CD14-positive monocyte (primary cell): ENCODE results near the gene FRMPD4. TPM values are rescaled to one million over a fixed set of nuclear protein-coding genes. Genes with fewer than 3 reads are reported as not detected.

Experiments
- DNase-seq, 3 donors: peaks; one replicate each; pipeline ENCODE4 v3.0.0-alpha.2; 2011 to 2022
- H2AFZ ChIP-seq: 2 replicates; pipeline ENCODE4 v1.6.0; 2012; ENCODE audit warnings: mild to moderate bottlenecking, low read depth, low read length, inconsistent platforms; ENCODE audit not compliant: insufficient read depth, poor library complexity, severe bottlenecking
- H3K27ac ChIP-seq, 2 donors: 1 replicate in 1 of 2; 2 replicates in 1 of 2; pipeline ENCODE4 v1.5.1; 2012 to 2013; ENCODE audit warnings: low read length in 2 of 2, control low read depth in 1 of 2, inconsistent platforms in 1 of 2, low read depth in 1 of 2, mild to moderate bottlenecking in 1 of 2
- H3K27me3 ChIP-seq, 2 donors: one replicate each; pipeline versions ENCODE4 v1.6.0 to v1.6.1; 2011 to 2013; ENCODE audit warnings: low read length in 2 of 2; ENCODE audit not compliant: control insufficient read depth in 2 of 2, insufficient read depth in 2 of 2
- H3K36me3 ChIP-seq, 2 donors: replicated peaks in 1 of 2; 1 replicate in 1 of 2; 2 replicates in 1 of 2; pipeline versions ENCODE4 v1.5.1 to v1.6.1; 2012 to 2013; ENCODE audit warnings: low read length in 2 of 2, control low read depth in 1 of 2, inconsistent platforms in 1 of 2, mild to moderate bottlenecking in 1 of 2; ENCODE audit not compliant: insufficient read depth in 2 of 2, control insufficient read depth in 1 of 2
- H3K4me1 ChIP-seq, 2 donors: 1 replicate in 1 of 2; 2 replicates in 1 of 2; pipeline versions ENCODE4 v1.5.1 to v1.6.1; 2012 to 2013; ENCODE audit warnings: low read length in 2 of 2, control low read depth in 1 of 2, inconsistent platforms in 1 of 2, mild to moderate bottlenecking in 1 of 2, moderate library complexity in 1 of 2; ENCODE audit not compliant: insufficient read depth in 2 of 2, control insufficient read depth in 1 of 2
- H3K4me2 ChIP-seq: replicated peaks from 2 replicates; pipeline ENCODE3; 2012; ENCODE audit warnings: low read length, moderate library complexity, mild to moderate bottlenecking; ENCODE audit not compliant: poor library complexity, severe bottlenecking; ENCODE audit errors: extremely low read depth
- H3K4me3 ChIP-seq, 3 experiments: fragments of 200-600 bp in 1 of 3; sonication (generic) in 1 of 3; replicated peaks in 1 of 3; 1 replicate in 2 of 3; 2 replicates in 1 of 3; pipeline ENCODE4 v1.5.1; 2011 to 2013; ENCODE audit warnings: low read length in 3 of 3, mild to moderate bottlenecking in 3 of 3, control low read depth in 2 of 3, low read depth in 2 of 3, inconsistent platforms in 1 of 3, moderate library complexity in 1 of 3
- H3K79me2 ChIP-seq: 2 replicates; pipeline ENCODE4 v1.6.0; 2012; ENCODE audit warnings: mild to moderate bottlenecking, control low read depth, inconsistent platforms, low read length, moderate library complexity; ENCODE audit not compliant: insufficient read depth
- H3K9ac ChIP-seq: 2 replicates; pipeline ENCODE4 v1.6.0; 2017; ENCODE audit warnings: low read length, mild to moderate bottlenecking; ENCODE audit not compliant: insufficient read depth, poor library complexity, severe bottlenecking
- H3K9me3 ChIP-seq, 2 donors: replicated peaks in 1 of 2; 1 replicate in 1 of 2; 2 replicates in 1 of 2; pipeline versions ENCODE4 v1.5.1 to v1.6.1; 2012 to 2013; ENCODE audit warnings: low read length in 2 of 2, control low read depth in 1 of 2; ENCODE audit not compliant: control insufficient read depth in 1 of 2, insufficient read depth in 1 of 2
- H4K20me1 ChIP-seq: 2 replicates; pipeline ENCODE4 v1.6.0; 2012; ENCODE audit warnings: mild to moderate bottlenecking, low read length, control low read depth, moderate library complexity; ENCODE audit not compliant: insufficient read depth
- H3K27ac Mint-ChIP-seq, 7 donors: one replicate each; pipeline ENCODE4 v1.8.0; 2020; ENCODE audit warnings: mild to moderate bottlenecking in 7 of 7, mixed read lengths in 7 of 7, moderate library complexity in 6 of 7, inconsistent platforms in 2 of 7
- H3K27me3 Mint-ChIP-seq, 3 donors: one replicate each; pipeline ENCODE4 v1.8.0; 2021 to 2022; ENCODE audit warnings: low read depth in 3 of 3, mild to moderate bottlenecking in 3 of 3, mixed read lengths in 3 of 3, moderate library complexity in 3 of 3, inconsistent platforms in 1 of 3
- H3K36me3 Mint-ChIP-seq, 2 donors: one replicate each; pipeline ENCODE4 v1.8.0; 2020; ENCODE audit warnings: mixed read lengths in 2 of 2, inconsistent platforms in 1 of 2, mild to moderate bottlenecking in 1 of 2
- H3K4me1 Mint-ChIP-seq: one replicate; pipeline ENCODE4 v1.8.0; 2020; ENCODE audit warnings: mild to moderate bottlenecking, mixed read lengths
- H3K4me3 Mint-ChIP-seq, 2 donors: one replicate each; pipeline ENCODE4 v1.8.0; 2020; ENCODE audit warnings: mild to moderate bottlenecking in 2 of 2, mixed read lengths in 2 of 2, moderate library complexity in 1 of 2
- H3K9me3 Mint-ChIP-seq, 7 donors: one replicate each; pipeline ENCODE4 v1.8.0; 2020 to 2022; ENCODE audit warnings: mixed read lengths in 7 of 7, mild to moderate bottlenecking in 6 of 7, moderate library complexity in 6 of 7, inconsistent platforms in 2 of 7
- WGBS: methylation state at CpG from one replicate; pipeline ENCODE4 v1.1.5; 2013; ENCODE audit warnings: missing lambda C conversion rate; ENCODE audit not compliant: insufficient coverage; 5-methylcytosine and 5-hydroxymethylcytosine counted together
- intact Hi-C, 2 donors: fragments of 100-400 bp; cut with micrococcal nuclease; formaldehyde crosslinking; loops; one replicate each; pipeline versions ENCODE4 v1.15.0 to v1.15.1; 2023
- polyA plus RNA-seq, 3 donors: library from polyadenylated mRNA; depleted of rRNA in 1 of 3; unstranded in 2 of 3; stranded (reverse) in 1 of 3; fragments of 300-500 nt in 2 of 3; fragments of >200 nt in 1 of 3; fragmentation: Illumina TruSeq in 2 of 3; gene quantifications; 1 replicate in 2 of 3; 2 replicates in 1 of 3; pipeline ENCODE4 v1.2.3, GENCODE V29; 2012 to 2021
- TF ChIP-seq, protein P1 (sequence below): fragments of 200-600 bp; IDR thresholded peaks from one replicate; pipeline ENCODE4 v1.8.0; 2022; ENCODE audit warnings: antibody characterized with exemption, mild to moderate bottlenecking

FRMPD4 gene
- polyA plus RNA-seq, 3 donors = not detected

DNA sequence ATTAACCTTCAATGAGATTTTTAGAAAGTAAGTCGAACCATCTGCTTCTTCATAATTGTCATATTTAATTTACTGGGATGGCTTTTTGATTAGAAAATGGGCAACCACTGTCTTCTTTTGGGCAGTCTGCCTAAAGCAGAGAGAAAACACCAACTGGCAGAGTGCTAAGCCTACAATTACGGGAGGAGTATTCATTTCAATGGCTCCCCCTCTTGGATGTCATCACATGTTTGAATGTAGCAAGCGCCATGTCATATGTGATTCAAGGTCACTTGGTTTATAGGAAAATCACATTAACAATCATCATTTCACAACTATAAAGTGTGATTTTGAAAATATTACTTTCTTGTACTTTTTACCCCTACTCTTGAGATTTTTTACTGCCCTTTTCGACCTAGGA is 261.9 kb downstream of the FRMPD4 start:
- WGBS = no CpG with 5 or more reads among the region's 4 CpGs
- peaks cover 0 to 7% (median 0%) of the 10 kb centered on the region in 3 donors for H3K27me3 Mint-ChIP-seq
- Histone ChIP-seq H3K4me1 (no peaks in the 10 kb centered on the region), H3K9ac (no peak overlapping the region), H3K4me3 (no peak overlapping the region), H4K20me1 (no peaks in the 10 kb centered on the region), H3K36me3 (no peaks in the 10 kb centered on the region), H2AFZ (no peak overlapping the region), H3K9me3 (no peaks in the 10 kb centered on the region), H3K27ac (no peak overlapping the region), H3K27me3 (no peaks in the 10 kb centered on the region), H3K79me2 (no peaks in the 10 kb centered on the region), H3K4me2 (no peak overlapping the region)
- H3K36me3 Mint-ChIP-seq = no peaks in the 10 kb centered on the region
- peaks cover 0 to 4% (median 0%) of the 10 kb centered on the region in 7 donors for H3K9me3 Mint-ChIP-seq
- TF ChIP-seq, protein P1, sequence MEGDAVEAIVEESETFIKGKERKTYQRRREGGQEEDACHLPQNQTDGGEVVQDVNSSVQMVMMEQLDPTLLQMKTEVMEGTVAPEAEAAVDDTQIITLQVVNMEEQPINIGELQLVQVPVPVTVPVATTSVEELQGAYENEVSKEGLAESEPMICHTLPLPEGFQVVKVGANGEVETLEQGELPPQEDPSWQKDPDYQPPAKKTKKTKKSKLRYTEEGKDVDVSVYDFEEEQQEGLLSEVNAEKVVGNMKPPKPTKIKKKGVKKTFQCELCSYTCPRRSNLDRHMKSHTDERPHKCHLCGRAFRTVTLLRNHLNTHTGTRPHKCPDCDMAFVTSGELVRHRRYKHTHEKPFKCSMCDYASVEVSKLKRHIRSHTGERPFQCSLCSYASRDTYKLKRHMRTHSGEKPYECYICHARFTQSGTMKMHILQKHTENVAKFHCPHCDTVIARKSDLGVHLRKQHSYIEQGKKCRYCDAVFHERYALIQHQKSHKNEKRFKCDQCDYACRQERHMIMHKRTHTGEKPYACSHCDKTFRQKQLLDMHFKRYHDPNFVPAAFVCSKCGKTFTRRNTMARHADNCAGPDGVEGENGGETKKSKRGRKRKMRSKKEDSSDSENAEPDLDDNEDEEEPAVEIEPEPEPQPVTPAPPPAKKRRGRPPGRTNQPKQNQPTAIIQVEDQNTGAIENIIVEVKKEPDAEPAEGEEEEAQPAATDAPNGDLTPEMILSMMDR = no peak
- no peak overlapping the region for H3K4me3 Mint-ChIP-seq
- intact Hi-C loops = no loop called here
- H3K4me1 Mint-ChIP-seq = no peaks in the 10 kb centered on the region
- H3K27ac Mint-ChIP-seq = no peak overlapping the region
- no peak for DNase-seq

GRCh38 chrX:12401252-12401651 is 263.0 kb downstream of the FRMPD4 start:
- Mint-ChIP-seq H3K4me1 (no peaks in the 10 kb centered on the region), H3K27me3 (peaks cover 0 to 7% (median 0%) of the 10 kb centered on the region in 3 donors), H3K36me3 (no peaks in the 10 kb centered on the region), H3K27ac (no peak overlapping the region), H3K4me3 (no peak overlapping the region), H3K9me3 (peaks cover 0 to 4% (median 0%) of the 10 kb centered on the region in 7 donors)
- Histone ChIP-seq H3K27me3 (no peaks in the 10 kb centered on the region), H3K79me2 (no peaks in the 10 kb centered on the region), H3K27ac (no peak overlapping the region), H3K4me2 (no peak overlapping the region), H3K4me3 (no peak overlapping the region), H3K9me3 (no peaks in the 10 kb centered on the region), H3K36me3 (no peaks in the 10 kb centered on the region), H4K20me1 (no peaks in the 10 kb centered on the region), H3K4me1 (no peaks in the 10 kb centered on the region), H2AFZ (no peak overlapping the region), H3K9ac (no peak overlapping the region)
- no CpG with 5 or more reads among the region's 1 CpG for WGBS
- TF ChIP-seq, protein P1 = no peak
- intact Hi-C loops = no loop called here
- DNase-seq = no peak
